Skin epidermis (tissue), 12 donors: ENCODE data around the gene C22orf31.

Experiments used
- H3K27ac ChIP-seq, 21 experiments: fragments of 200-600 bp; sonication (generic) in 11 of 21; one replicate each; pipeline ENCODE4 v1.5.0; 2020; ENCODE audit warnings: mild to moderate bottlenecking in 3 of 21, inconsistent platforms in 2 of 21, moderate library complexity in 2 of 21
- H3K4me3 ChIP-seq, 7 experiments: fragments of 200-600 bp; sonication (generic) in 2 of 7; one replicate each; pipeline ENCODE4 v1.5.0; 2020; ENCODE audit warnings: inconsistent platforms in 2 of 7, mild to moderate bottlenecking in 2 of 7, moderate library complexity in 1 of 7

The C22orf31 gene

DNA sequence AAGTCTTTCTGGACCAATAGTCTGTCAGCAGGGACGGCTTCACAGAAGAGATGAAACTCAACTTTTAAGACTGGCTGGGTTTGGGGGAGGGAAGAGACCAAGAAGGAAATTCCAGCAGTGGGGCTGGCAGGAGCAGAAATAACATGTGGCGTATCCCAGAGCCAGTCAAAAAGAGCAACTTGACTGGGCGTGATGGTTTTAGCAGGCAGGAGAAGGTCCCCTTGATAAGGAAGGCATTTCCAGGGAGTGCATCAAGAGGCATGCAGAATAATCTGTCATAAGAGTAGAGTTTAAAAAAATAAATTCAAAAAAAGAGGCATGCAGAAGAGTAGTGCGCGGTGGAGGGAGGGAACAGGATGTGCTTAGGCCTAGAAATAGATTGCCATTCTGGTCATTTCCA, 52.5 kb downstream of the C22orf31 start:
- no peak overlapping the region for H3K4me3 ChIP-seq
- no peak overlapping the region for H3K27ac ChIP-seq
